Endothelial cell of umbilical vein (primary cell): ENCODE results near the gene PILRA. TPM values are rescaled to one million over a fixed set of nuclear protein-coding genes. Genes with fewer than 3 reads are reported as not detected.
"Not testable (repeated sequence)": the region's sequence is repeated elsewhere in the genome, so short reads cannot be mapped to it uniquely, and the experiment has no call there.

Experiments used
- BruUV-seq: library from RNA; stranded (reverse); fragments of 400-500 nt; replicated peaks from 2 replicates; lab custom pipeline; 2021; lab: Mats Ljungman, UMichigan
- CTCF ChIA-PET: fragments of 300-600, 350-600 bp; sonication (Branson Sonifier 250); formaldehyde crosslinking; loops from one replicate; lab custom pipeline; 2021; ENCODE audit warnings: antibody characterized with exemption, inconsistent platforms; lab: Charles Lee
- POLR2A ChIA-PET: fragments of 300-600, 350-600 bp; sonication (Branson Sonifier 250); formaldehyde crosslinking; loops from one replicate; lab custom pipeline; 2021; ENCODE audit warnings: antibody characterized with exemption, inconsistent platforms; lab: Charles Lee
- DNase-seq: peaks from one replicate; pipeline ENCODE4 v3.0.0-alpha.2; 2011; ENCODE audit warnings: low read depth, low spot score
- FAIRE-seq: peaks from 2 replicates; lab custom pipeline; 2011; peaks lifted over from hg19 to GRCh38; lab: Jason Lieb, UNC
- H2AFZ ChIP-seq: 2 replicates; pipeline ENCODE4 v1.6.0; 2012; ENCODE audit warnings: low read depth, low read length, control low read depth, inconsistent platforms
- H3K27ac ChIP-seq: 2 replicates; pipeline ENCODE4 v1.5.1; 2011; ENCODE audit warnings: low read depth, mild to moderate bottlenecking, control low read depth, low read length, moderate library complexity; ENCODE audit not compliant: insufficient read depth
- H3K27me3 ChIP-seq, 2 experiments: 2 replicates each; pipeline versions ENCODE4 v1.6.0 to v1.6.1; 2011; ENCODE audit warnings: low read length in 2 of 2, mixed read lengths in 1 of 2; ENCODE audit not compliant: control insufficient read depth in 2 of 2, insufficient read depth in 2 of 2
- H3K36me3 ChIP-seq, 2 experiments: 2 replicates in 1 of 2; 3 replicates in 1 of 2; pipeline ENCODE4 v1.5.1; 2011; ENCODE audit warnings: low read length in 2 of 2, mild to moderate bottlenecking in 1 of 2, moderate library complexity in 1 of 2; ENCODE audit not compliant: control insufficient read depth in 2 of 2, insufficient read depth in 2 of 2; ENCODE audit errors: extremely low read depth in 1 of 2
- H3K4me1 ChIP-seq: 3 replicates; pipeline ENCODE4 v1.5.1; 2011; ENCODE audit warnings: mild to moderate bottlenecking, low read length; ENCODE audit not compliant: control insufficient read depth, insufficient read depth; ENCODE audit errors: extremely low read depth
- H3K4me2 ChIP-seq: 2 replicates; pipeline ENCODE4 v1.6.1; 2011; ENCODE audit warnings: low read length, control low read depth, mixed read lengths; ENCODE audit not compliant: insufficient read depth
- H3K4me3 ChIP-seq, 3 experiments: fragments of 200-600 bp in 1 of 3; sonication (generic), shearing (Covaris generic) in 1 of 3; replicated peaks in 1 of 3; 2 replicates each; pipeline ENCODE4 v1.5.1; 2011 to 2016; ENCODE audit warnings: control low read depth in 3 of 3, low read length in 3 of 3, mild to moderate bottlenecking in 2 of 3, inconsistent platforms in 1 of 3, low read depth in 1 of 3, moderate library complexity in 1 of 3; ENCODE audit not compliant: insufficient read depth in 1 of 3
- H3K79me2 ChIP-seq: 2 replicates; pipeline ENCODE4 v1.6.0; 2012; ENCODE audit warnings: low read length, inconsistent platforms; ENCODE audit not compliant: control insufficient read depth, insufficient read depth
- H3K9ac ChIP-seq: replicated peaks from 2 replicates; pipeline ENCODE3; 2011; ENCODE audit warnings: low read length, control low read depth; ENCODE audit not compliant: insufficient read depth; ENCODE audit errors: extremely low read depth
- H3K9me1 ChIP-seq: replicated peaks from 3 replicates; pipeline ENCODE4 v1.6.0; 2011; ENCODE audit warnings: mild to moderate bottlenecking, low read length; ENCODE audit not compliant: control insufficient read depth, insufficient read depth; ENCODE audit errors: extremely low read depth
- H3K9me3 ChIP-seq: replicated peaks from 2 replicates; pipeline ENCODE4 v1.5.1; 2012; ENCODE audit warnings: low read length, inconsistent platforms; ENCODE audit not compliant: control insufficient read depth, insufficient read depth
- H4K20me1 ChIP-seq: replicated peaks from 2 replicates; pipeline ENCODE3; 2011; ENCODE audit warnings: mild to moderate bottlenecking, low read length; ENCODE audit not compliant: control insufficient read depth, insufficient read depth; ENCODE audit errors: extremely low read depth
- EZH2 ChIP-seq: IDR thresholded peaks from 2 replicates; pipeline ENCODE4 v1.6.1; 2012; ENCODE audit warnings: borderline replicate concordance, low read depth, mild to moderate bottlenecking, moderate library complexity, low read length, inconsistent platforms; ENCODE audit not compliant: severe bottlenecking
- FOS ChIP-seq: IDR thresholded peaks from 2 replicates; pipeline ENCODE4 v1.6.1; 2011; ENCODE audit warnings: mild to moderate bottlenecking, low read length, moderate library complexity, borderline replicate concordance; ENCODE audit not compliant: insufficient read depth
- GATA2 ChIP-seq: IDR thresholded peaks from 2 replicates; pipeline ENCODE4 v1.7.0; 2011; ENCODE audit warnings: low read depth, mild to moderate bottlenecking, moderate library complexity, mixed read lengths, low read length; ENCODE audit not compliant: insufficient read length, insufficient read depth
- JUN ChIP-seq: IDR thresholded peaks from 2 replicates; pipeline ENCODE4 v1.6.1; 2011; ENCODE audit warnings: borderline replicate concordance, low read depth; ENCODE audit not compliant: insufficient read length, insufficient read depth
- MYC ChIP-seq: IDR thresholded peaks from one replicate; pipeline ENCODE4 v1.6.1; 2011; ENCODE audit warnings: mild to moderate bottlenecking, low read depth, low read length
- POLR2A ChIP-seq: IDR thresholded peaks from 2 replicates; pipeline ENCODE4 v1.6.1; 2012; ENCODE audit warnings: low read depth, mild to moderate bottlenecking, control low read depth, low read length
- POLR2AphosphoS5 ChIP-seq: IDR thresholded peaks from 2 replicates; pipeline ENCODE4 v1.6.1; 2012; ENCODE audit warnings: low read depth, mild to moderate bottlenecking, control low read depth, low read length, moderate library complexity; ENCODE audit not compliant: insufficient read depth
- dilution Hi-C: fragments of 300-500 bp; cut with MboI; formaldehyde crosslinking; loops from one replicate; pipeline ENCODE4 v1.15.0; 2019; ENCODE audit warnings: low sequenced_read_pairs; ENCODE audit not compliant: extremely low pct_ligation_motif_present
- intact Hi-C: fragments of 100-400 bp; cut with micrococcal nuclease; formaldehyde crosslinking; loops from one replicate; pipeline ENCODE4 v1.10.0; 2022
- polyA plus RNA-seq, 4 experiments: library from polyadenylated mRNA; depleted of rRNA in 3 of 4; stranded (reverse) in 3 of 4; unstranded in 1 of 4; fragments of >200 nt; gene quantifications; 2 replicates each; pipeline versions ENCODE4 v1.2.1 to v1.2.3, GENCODE V29; 2011 to 2012; ENCODE audit warnings: missing spikeins in 1 of 4
- total RNA-seq: library from RNA; stranded (reverse); gene quantifications from 2 replicates; pipeline ENCODE4 v1.2.3, GENCODE V29; 2021
- TF ChIP-seq, protein P1 (sequence below), 2 donors: IDR thresholded peaks; 1 replicate in 1 of 2; 2 replicates in 1 of 2; pipeline ENCODE4 v1.5.1; 2011; ENCODE audit warnings: low read length in 2 of 2, mild to moderate bottlenecking in 2 of 2, moderate library complexity in 2 of 2, control low read depth in 1 of 2, inconsistent platforms in 1 of 2, low read depth in 1 of 2; ENCODE audit not compliant: insufficient read depth in 1 of 2; ENCODE audit errors: extremely low read depth in 1 of 2
- TF ChIP-seq, protein P2 (sequence below): IDR thresholded peaks from 2 replicates; pipeline ENCODE4 v1.6.1; 2011; ENCODE audit not compliant: insufficient read depth, insufficient read length

PILRA gene
- total and polyA plus RNA-seq, 2 donors (not counting 3 experiments of a cell fraction or from before 2014, with no cell fraction given): 0.61 to 1.3 TPM

DNA sequence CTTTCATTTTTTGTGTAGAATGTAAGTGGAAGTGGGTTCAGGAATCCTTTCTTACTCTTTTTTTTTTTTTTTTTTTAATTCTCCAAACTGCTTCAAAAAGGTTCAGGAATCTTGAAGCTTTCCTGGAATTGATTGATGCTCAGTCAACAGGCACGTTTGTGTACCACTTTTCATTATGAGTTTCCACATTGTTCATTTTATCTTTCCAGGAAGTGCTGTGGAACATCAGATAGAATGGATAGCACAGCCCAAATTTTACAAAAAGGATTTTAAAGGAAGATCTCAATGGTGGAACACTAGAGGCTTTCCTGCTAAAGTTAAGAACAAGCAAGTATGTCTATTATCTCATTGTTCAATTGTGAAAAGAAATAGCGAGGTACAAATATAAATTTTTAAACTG lies 64.9 kb downstream of the PILRA start:
- H3K4me1 ChIP-seq: peaks cover 17% of the 10 kb centered on the region
- BruUV-seq: no TSS peak
- peaks cover 17% of the 10 kb centered on the region for H3K79me2 ChIP-seq
- dilution Hi-C loops: no loop called here
- H2AFZ ChIP-seq: no peak overlapping the region
- H3K9me1 ChIP-seq: no peaks in the 10 kb centered on the region
- ChIA-PET POLR2A (interaction anchor here (0.7 to 2.9 kb wide), 3 partner anchors 9 to 389 kb away, joined by 6 to 29 read pairs (median 7); partner anchors contain the start of genes EPHB4, MEPCE and ZCWPW1), CTCF (interaction anchor here (0.6 to 2.2 kb wide), 4 partner anchors 9 to 350 kb away, joined by 4 to 6 read pairs (median 5); partner anchors contain the start of genes MEPCE and ZCWPW1)
- no peaks in the 10 kb centered on the region for H3K27me3 ChIP-seq
- no peaks in the 10 kb centered on the region for H4K20me1 ChIP-seq
- intact Hi-C loops: no loop called here
- H3K36me3 ChIP-seq: peaks cover 5 to 10% of the 10 kb centered on the region in 2 experiments
- TF ChIP-seq GATA2: no peak
- no peak for TF ChIP-seq MYC
- TF ChIP-seq, protein P1, sequence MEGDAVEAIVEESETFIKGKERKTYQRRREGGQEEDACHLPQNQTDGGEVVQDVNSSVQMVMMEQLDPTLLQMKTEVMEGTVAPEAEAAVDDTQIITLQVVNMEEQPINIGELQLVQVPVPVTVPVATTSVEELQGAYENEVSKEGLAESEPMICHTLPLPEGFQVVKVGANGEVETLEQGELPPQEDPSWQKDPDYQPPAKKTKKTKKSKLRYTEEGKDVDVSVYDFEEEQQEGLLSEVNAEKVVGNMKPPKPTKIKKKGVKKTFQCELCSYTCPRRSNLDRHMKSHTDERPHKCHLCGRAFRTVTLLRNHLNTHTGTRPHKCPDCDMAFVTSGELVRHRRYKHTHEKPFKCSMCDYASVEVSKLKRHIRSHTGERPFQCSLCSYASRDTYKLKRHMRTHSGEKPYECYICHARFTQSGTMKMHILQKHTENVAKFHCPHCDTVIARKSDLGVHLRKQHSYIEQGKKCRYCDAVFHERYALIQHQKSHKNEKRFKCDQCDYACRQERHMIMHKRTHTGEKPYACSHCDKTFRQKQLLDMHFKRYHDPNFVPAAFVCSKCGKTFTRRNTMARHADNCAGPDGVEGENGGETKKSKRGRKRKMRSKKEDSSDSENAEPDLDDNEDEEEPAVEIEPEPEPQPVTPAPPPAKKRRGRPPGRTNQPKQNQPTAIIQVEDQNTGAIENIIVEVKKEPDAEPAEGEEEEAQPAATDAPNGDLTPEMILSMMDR (IDR thresholded peaks at IDR 0.05; ENCODE audit: extremely low read depth in 1 of 2, insufficient read depth in 1 of 2, low read depth in 1 of 2, low read length in 2 of 2): no peak
- no peak for TF ChIP-seq POLR2A
- TF ChIP-seq FOS: no peak
- TF ChIP-seq JUN: no peak
- TF ChIP-seq POLR2AphosphoS5: no peak
- TF ChIP-seq EZH2: no peak
- TF ChIP-seq, protein P2, sequence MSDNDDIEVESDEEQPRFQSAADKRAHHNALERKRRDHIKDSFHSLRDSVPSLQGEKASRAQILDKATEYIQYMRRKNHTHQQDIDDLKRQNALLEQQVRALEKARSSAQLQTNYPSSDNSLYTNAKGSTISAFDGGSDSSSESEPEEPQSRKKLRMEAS: no peak
- no peak for DNase-seq
- no peak overlapping the region for H3K9ac ChIP-seq
- FAIRE-seq: peak; percentile 64
- no peak overlapping the region for H3K4me3 ChIP-seq
- no peaks in the 10 kb centered on the region for H3K9me3 ChIP-seq
- H3K4me2 ChIP-seq: no peak overlapping the region
- no peak overlapping the region for H3K27ac ChIP-seq

DNA sequence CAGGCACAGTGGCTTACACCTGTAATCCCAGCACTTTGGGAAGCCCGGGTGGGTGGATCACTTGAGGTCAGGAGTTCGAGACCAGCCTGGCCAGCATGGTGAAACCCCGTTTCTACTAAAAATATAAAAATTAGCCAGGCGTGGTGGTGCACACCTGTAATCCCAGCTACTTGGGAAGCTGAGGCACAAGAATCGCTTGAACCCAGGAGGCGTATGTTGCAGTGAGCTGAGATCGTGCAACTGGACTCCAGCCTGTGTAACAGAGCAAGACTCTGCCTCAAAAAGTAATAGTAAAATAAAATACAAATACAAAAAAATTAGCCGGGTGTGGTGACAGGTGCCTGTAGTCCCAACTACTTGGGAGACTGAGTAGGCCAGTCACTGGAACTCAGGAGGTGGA lies 65.4 kb downstream of the PILRA start:
- CTCF ChIA-PET: interaction anchor here (0.6 to 1.0 kb wide), 2 partner anchors 8 to 350 kb away, joined by 4 read pairs; no protein-coding TSS in a partner anchor
- dilution Hi-C loops, H2AFZ ChIP-seq, H3K9me1 ChIP-seq, intact Hi-C loops, H3K4me3 ChIP-seq, BruUV-seq, H3K4me2 ChIP-seq, FAIRE-seq, H3K9ac ChIP-seq, H4K20me1 ChIP-seq, H3K27me3 ChIP-seq, H3K36me3 ChIP-seq, H3K27ac ChIP-seq, H3K9me3 ChIP-seq, DNase-seq: not testable (repeated sequence)
- POLR2A ChIA-PET: interaction anchor here (0.7 to 2.9 kb wide), 2 partner anchors 10 to 14 kb away, joined by 7 to 29 read pairs; partner anchors contain the start of genes MEPCE and ZCWPW1
- Histone ChIP-seq H3K79me2 (peaks cover 17% of the 10 kb centered on the region), H3K4me1 (peaks cover 21% of the 10 kb centered on the region)
